ENCODE measurements around the gene AGMAT.

AGMAT gene

DNA sequence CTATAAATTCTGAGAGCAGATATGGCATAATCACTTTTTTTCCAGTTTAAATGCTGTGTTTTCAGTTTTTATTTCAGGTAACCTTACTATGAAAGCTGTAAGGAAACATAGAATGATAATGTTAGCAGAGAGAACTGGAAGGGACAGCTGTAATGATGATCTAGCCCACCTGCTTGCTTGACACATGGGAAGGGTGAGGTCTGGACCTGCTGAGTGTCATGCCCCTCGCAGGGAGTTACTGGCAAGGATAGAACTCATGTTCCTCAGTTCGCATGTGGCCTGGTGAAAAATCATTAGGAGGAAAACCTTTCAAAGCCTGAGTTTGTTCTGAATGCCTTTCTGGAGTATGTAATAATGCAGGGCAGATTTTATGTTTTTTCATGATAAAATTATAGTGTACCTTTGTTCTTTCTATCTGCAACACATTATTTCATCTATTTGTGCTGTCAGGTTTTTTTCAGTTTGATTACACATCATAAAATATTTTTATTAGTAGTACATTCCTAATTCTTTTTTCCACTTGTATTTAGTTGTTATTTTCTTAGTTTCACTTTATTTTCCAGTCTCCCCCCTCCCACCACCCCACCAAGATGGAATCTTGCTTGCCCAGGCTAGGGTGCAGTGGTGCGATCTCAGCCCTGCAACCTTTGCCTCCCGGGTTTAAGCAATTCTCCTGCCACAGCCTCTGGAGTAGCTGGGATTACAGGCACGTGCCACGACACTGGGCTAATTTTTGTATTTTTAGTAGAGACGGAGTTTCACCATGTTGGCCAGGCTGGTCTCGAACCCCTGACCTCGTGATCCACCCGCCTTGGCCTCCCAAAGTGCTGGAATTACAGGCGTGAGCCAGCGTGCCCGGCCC is 40.4 kb upstream of the AGMAT start:
- no peak for DNase-seq (ENCODE audit: low read depth)
- H3K4me3 ChIP-seq (ENCODE audit: low read depth, low read length), result no peak overlapping the region
- in situ Hi-C loops (cut with HindIII; ENCODE audit: low sequenced_read_pairs), result no loop called here
- TF ChIP-seq, protein P1, sequence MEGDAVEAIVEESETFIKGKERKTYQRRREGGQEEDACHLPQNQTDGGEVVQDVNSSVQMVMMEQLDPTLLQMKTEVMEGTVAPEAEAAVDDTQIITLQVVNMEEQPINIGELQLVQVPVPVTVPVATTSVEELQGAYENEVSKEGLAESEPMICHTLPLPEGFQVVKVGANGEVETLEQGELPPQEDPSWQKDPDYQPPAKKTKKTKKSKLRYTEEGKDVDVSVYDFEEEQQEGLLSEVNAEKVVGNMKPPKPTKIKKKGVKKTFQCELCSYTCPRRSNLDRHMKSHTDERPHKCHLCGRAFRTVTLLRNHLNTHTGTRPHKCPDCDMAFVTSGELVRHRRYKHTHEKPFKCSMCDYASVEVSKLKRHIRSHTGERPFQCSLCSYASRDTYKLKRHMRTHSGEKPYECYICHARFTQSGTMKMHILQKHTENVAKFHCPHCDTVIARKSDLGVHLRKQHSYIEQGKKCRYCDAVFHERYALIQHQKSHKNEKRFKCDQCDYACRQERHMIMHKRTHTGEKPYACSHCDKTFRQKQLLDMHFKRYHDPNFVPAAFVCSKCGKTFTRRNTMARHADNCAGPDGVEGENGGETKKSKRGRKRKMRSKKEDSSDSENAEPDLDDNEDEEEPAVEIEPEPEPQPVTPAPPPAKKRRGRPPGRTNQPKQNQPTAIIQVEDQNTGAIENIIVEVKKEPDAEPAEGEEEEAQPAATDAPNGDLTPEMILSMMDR (IDR thresholded peaks at IDR 0.05; ENCODE audit: low read depth, low read length, missing control alignments), result no peak

DNA sequence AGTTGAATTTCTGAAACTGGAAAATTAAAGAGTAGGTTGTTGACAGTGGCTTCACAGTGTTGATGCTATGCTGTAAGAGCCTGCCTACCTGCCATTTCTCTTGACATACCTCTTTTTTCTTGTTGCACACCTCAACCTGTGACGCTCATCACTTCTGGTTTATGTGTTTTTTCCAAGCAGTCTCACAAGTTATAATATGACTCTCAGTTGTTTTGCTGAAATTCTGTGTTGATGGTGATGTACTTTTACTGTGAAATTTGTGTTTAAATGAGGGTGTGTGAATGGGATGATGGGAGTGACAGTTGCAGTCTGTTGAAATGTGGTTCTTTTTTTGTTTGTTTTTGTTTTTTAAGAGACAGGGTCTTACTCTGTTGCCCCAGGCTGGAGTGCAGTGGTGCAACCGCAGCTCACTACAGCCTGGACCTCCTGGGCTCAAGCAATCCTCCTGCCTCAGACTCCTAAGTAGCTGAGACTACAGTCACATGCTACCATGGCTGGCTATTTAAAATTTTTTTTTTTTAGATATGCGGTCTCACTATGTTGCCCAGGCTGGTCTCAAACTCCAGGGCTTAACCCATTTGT is 39.4 kb upstream of the AGMAT start:
- in situ Hi-C loops (cut with HindIII; ENCODE audit: low sequenced_read_pairs), result no loop called here
- H3K4me3 ChIP-seq (ENCODE audit: low read depth, low read length), result no peak overlapping the region
- TF ChIP-seq, protein P1 (IDR thresholded peaks at IDR 0.05; ENCODE audit: low read depth, low read length, missing control alignments), result no peak
- DNase-seq (ENCODE audit: low read depth), result no peak

DNA sequence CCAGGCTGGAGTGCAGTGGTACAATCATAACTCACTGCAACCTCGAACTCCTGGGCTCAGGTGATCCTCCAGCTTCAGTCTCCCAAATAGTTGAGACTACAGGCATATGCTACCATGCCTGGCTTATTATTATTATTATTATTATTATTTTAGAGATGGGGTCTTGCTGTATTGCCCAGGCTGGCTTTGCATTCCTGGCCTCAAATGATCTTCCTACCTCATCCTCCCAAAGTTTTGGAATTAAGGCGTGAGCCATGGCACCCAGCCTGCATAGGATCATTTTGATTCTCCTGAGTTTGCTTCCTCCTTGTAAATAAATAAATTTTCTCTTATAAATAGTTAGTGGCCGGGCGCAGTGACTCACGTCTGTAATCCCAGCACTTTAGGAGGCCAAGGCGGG is 38.6 kb upstream of the AGMAT start:
- H3K4me3 ChIP-seq (ENCODE audit: low read depth, low read length), result no peak overlapping the region
- DNase-seq (ENCODE audit: low read depth), result no peak
- TF ChIP-seq, protein P1 (IDR thresholded peaks at IDR 0.05; ENCODE audit: low read depth, low read length, missing control alignments), result no peak
- in situ Hi-C loops (cut with HindIII; ENCODE audit: low sequenced_read_pairs), result no loop called here

DNA sequence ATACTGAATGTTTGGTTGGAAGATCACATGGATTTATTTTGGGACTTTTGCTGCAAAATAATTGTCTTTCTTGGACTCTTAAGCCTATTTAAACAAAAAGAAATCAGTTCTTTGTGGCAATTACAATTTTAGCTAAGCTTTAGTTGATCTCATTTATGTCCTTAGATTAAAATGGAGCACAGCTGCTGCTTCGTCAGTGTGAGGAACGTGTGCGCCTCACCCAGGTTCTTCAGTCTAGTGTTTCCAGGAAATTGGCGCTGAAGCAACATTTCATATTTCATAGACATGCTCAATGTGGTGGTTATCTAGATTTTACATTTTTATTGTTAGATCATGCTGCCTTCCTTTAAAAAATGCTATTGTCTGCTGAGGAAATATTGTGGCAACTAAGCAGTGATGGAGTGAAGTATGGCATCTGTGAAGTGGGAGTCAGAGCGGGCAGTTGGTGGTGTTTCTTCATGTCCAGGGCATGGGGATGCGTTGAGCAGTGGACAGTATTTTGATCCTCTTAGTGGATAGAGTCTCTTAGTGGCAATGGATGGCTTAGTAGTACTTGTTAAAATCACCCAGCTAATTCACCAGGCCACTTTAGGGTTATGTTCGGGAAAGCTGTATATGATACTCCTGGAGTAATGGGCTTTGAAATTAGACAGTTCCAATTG is 38.0 kb upstream of the AGMAT start:
- H3K4me3 ChIP-seq (ENCODE audit: low read depth, low read length), result no peak overlapping the region
- TF ChIP-seq, protein P1 (IDR thresholded peaks at IDR 0.05; ENCODE audit: low read depth, low read length, missing control alignments), result no peak
- DNase-seq (ENCODE audit: low read depth), result no peak
- in situ Hi-C loops (cut with HindIII; ENCODE audit: low sequenced_read_pairs), result no loop called here

DNA sequence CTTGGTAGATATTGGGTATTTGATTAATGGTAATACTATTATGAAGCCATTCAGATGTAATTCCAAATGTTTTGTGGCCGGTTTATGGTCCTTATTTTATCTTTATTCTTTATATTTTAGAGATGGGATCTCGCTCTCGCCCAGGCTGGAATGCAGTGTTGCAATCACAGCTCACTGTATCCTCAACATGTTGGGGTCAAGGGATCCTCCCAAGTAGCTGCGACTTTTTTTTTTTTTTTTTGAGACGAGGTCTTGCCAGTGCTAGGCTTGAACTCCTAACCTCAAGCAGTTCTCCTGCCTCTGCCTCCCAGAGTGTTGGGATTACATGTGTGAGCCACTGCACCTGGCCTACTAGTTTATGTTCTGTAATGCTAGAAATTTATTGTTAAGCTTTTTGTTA is 37.1 kb upstream of the AGMAT start:
- in situ Hi-C loops (cut with HindIII; ENCODE audit: low sequenced_read_pairs), result no loop called here
- H3K4me3 ChIP-seq (ENCODE audit: low read depth, low read length), result no peak overlapping the region
- no peak for DNase-seq (ENCODE audit: low read depth)
- TF ChIP-seq, protein P1 (IDR thresholded peaks at IDR 0.05; ENCODE audit: low read depth, low read length, missing control alignments), result no peak

DNA sequence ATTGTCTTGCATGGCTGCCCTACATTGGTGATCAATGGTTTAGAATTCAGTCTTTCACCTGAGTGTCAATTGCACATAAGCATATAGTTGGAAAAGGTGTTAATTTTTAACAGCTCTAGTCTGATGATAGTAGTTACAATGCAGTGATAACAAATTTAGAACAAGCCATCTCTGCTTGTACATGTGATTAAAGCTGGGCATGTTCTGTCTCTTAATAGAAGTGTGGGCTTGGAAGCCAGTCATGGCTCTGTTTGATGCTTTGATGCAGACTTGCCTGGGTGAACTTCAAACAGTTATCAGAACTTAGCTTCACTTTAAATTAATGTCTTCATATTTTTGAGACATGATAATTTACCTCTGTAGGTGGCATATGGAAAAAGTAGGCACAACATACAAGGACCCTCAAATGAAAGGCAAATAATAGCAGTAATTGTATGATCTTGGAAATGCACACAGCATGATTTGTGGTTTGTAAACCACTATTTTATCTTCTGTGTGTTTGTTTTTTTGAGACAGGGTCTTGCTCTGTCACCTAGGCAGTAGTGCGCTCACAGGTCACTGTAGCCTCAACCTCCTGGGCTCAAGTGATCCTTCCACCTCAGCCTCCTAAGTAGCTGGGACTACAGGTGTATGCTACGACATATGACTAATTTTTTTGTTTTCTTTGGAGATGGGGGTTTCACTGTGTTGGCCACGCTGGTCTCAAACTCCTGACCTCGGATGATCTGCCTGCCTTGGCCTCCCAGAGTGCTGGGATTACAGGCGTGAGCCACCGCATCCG is 36.2 kb upstream of the AGMAT start:
- no peak for DNase-seq (ENCODE audit: low read depth)
- no peak overlapping the region for H3K4me3 ChIP-seq (ENCODE audit: low read depth, low read length)
- in situ Hi-C loops (cut with HindIII; ENCODE audit: low sequenced_read_pairs), result no loop called here
- TF ChIP-seq, protein P1 (IDR thresholded peaks at IDR 0.05; ENCODE audit: low read depth, low read length, missing control alignments), result no peak

All from astrocyte of the cerebellum (primary cell).